Stimulated activated CD8-positive, alpha-beta memory T cell treated with anti-CD3 and anti-CD28 coated beads, Interleukin-12 subunit alpha, Interleukin-12 subunit beta, amount 100 ng/mL, for 24 hours (primary cell): ENCODE data around the gene ARHGAP1.

Source experiments
- DNase-seq: peaks from one replicate; pipeline ENCODE4 v3.0.0-alpha.2; 2020; ENCODE audit errors: extremely low read depth

The ARHGAP1 gene

GRCh38 chr11:46640036-46640788 lies 60.2 kb downstream of the ARHGAP1 start:
- no peak for DNase-seq

- DNase-seq = no peak
Observed at GRCh38 chr11:46639197-46639839, 61.1 kb downstream of the ARHGAP1 start.

GRCh38 chr11:46637546-46637945 lies 62.9 kb downstream of the ARHGAP1 start:
- DNase-seq = no peak

GRCh38 chr11:46635557-46636139 lies 64.8 kb downstream of the ARHGAP1 start:
- DNase-seq = no peak

GRCh38 chr11:46633291-46634217 lies 66.9 kb downstream of the ARHGAP1 start:
- DNase-seq = no peak

GRCh38 chr11:46632502-46632901 lies 67.9 kb downstream of the ARHGAP1 start:
- no peak for DNase-seq

- no peak for DNase-seq
Observed at GRCh38 chr11:46631676-46632075, 68.7 kb downstream of the ARHGAP1 start.

GRCh38 chr11:46630237-46630636 lies 70.2 kb downstream of the ARHGAP1 start:
- no peak for DNase-seq

- no peak for DNase-seq
Observed at GRCh38 chr11:46628961-46629360, 71.5 kb downstream of the ARHGAP1 start.
